HG02763 (cell line): ENCODE data around the gene LRFN4.
A peak's percentile ranks its signal among the peaks of the same experiment; 100 is the strongest.
"Not testable (repeated sequence)": the region's sequence is repeated elsewhere in the genome, so short reads cannot be mapped to it uniquely, and the experiment has no call there.

Source experiments
- ATAC-seq: cut with Tn5 transposase; IDR thresholded peaks from one replicate; pipeline ENCODE4 v1.9.1; 2021; ENCODE audit warnings: mild to moderate bottlenecking, moderate library complexity; ENCODE audit not compliant: unreplicated experiment

Gene LRFN4

GRCh38 chr11:66856496-66857233 is at the start of gene LRFN4:
Gene LRFN4, plus strand, starts transcription at chr11:66857064. Its CDS starts 681 bp downstream, at chr11:66857745.
- ATAC-seq: peak; percentile 31

GRCh38 chr11:66809592-66809991 is 47.3 kb upstream of the LRFN4 start:
- ATAC-seq: no peak

- no peak for ATAC-seq
Observed at GRCh38 chr11:66810576-66811185, 46.2 kb upstream of the LRFN4 start.

- no peak for ATAC-seq
Observed at GRCh38 chr11:66814678-66815077, 42.2 kb upstream of the LRFN4 start.

- no peak for ATAC-seq
Observed at GRCh38 chr11:66815646-66816045, 41.2 kb upstream of the LRFN4 start.

- ATAC-seq: no peak
Observed at GRCh38 chr11:66818231-66818955, 38.5 kb upstream of the LRFN4 start.

GRCh38 chr11:66820381-66820780 is 36.5 kb upstream of the LRFN4 start:
- no peak for ATAC-seq

GRCh38 chr11:66820901-66821300 is 36.0 kb upstream of the LRFN4 start:
- ATAC-seq: no peak

- no peak for ATAC-seq
Observed at GRCh38 chr11:66823700-66824099, 33.2 kb upstream of the LRFN4 start.

GRCh38 chr11:66824573-66824972 is 32.3 kb upstream of the LRFN4 start:
- not testable (repeated sequence) for ATAC-seq

GRCh38 chr11:66834539-66834845 is 22.4 kb upstream of the LRFN4 start:
- no peak for ATAC-seq

GRCh38 chr11:66834943-66835342 is 21.9 kb upstream of the LRFN4 start:
- no peak for ATAC-seq

- no peak for ATAC-seq
Observed at GRCh38 chr11:66835768-66836405, 21.0 kb upstream of the LRFN4 start.

- ATAC-seq: no peak
Observed at GRCh38 chr11:66840317-66841091, 16.4 kb upstream of the LRFN4 start.

GRCh38 chr11:66841861-66842260 is 15.0 kb upstream of the LRFN4 start:
- ATAC-seq: no peak

- ATAC-seq: no peak
Observed at GRCh38 chr11:66842501-66842895, 14.4 kb upstream of the LRFN4 start.

- ATAC-seq: peak; percentile 86
Observed at GRCh38 chr11:66842896-66843775, 13.7 kb upstream of the LRFN4 start, which contains the start of gene RCE1. Gene RCE1, plus strand, starts transcription at chr11:66843441. Its CDS starts 15 bp downstream, at chr11:66843456.

GRCh38 chr11:66843776-66844495 is 12.9 kb upstream of the LRFN4 start:
- no peak for ATAC-seq

GRCh38 chr11:66844496-66845142 is 12.2 kb upstream of the LRFN4 start:
- ATAC-seq: no peak
